ENCODE measurements around the gene RAX2. TPM values are rescaled to one million over a fixed set of nuclear protein-coding genes. Genes with fewer than 3 reads are reported as not detected.

The RAX2 gene
- total and polyA plus RNA-seq, 2 of the 8 experiments (the other 6 are each of a cell fraction or from before 2014, with no cell fraction given), result 0.08 TPM; not detected in 1

DNA sequence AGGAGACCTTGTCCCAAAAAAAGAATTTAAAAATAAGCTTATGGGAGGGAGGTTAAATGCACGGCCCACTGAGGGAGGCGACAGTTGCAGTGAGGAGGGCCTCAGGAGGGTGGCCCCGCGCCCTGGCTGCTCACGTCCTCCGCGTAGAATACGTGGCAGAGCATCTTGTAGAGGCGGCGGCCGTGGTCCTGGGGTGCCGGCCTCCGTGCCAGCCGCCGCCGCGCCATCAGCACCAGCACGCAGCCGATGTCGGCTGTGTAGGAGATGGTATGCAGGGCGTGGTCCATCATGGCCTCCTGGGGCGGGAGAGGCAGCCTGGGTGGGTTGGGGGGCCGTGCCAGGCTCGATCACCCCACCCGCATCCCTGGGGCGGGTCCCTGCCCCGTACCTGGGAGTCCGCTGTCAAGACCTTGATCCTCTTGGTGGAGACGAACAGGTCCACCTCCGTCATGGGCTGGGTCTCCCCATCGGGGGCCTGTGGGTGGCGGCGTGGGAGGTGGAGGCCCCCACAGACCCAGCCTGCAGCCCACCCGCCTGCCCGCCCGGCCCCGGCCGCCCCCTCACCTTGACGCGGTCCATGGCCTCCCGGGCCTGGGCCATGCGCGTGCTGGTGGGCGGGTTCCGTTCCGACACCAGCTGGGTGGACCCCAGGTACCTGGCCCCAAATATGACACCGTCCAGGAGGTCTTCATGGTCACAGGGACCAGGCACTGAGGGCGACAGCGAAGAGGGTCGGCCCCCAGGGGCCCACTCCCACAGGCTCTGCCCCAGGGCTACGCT is 18.2 kb downstream of the RAX2 start (continued):
- TF ChIP-seq SAP30 (IDR thresholded peaks at IDR 0.05; ENCODE audit: insufficient read depth, insufficient replicate concordance, low read length) (no peak), CREB1 (IDR thresholded peaks at IDR 0.05) (no peak), NANOG (IDR thresholded peaks at IDR 0.05; ENCODE audit: insufficient read depth, low read depth, low read length, poor library complexity, severe bottlenecking) (no peak), RBBP5 (IDR thresholded peaks at IDR 0.05; ENCODE audit: borderline replicate concordance, low read depth, low read length) (no peak), TEAD4 (IDR thresholded peaks at IDR 0.05; ENCODE audit: low read depth, low read length) (no peak)
